Measurements from ENCODE around the gene SPG11. TPM values are rescaled to one million over a fixed set of nuclear protein-coding genes. Genes with fewer than 3 reads are reported as not detected.
A peak's percentile ranks its signal among the peaks of the same experiment; 100 is the strongest.

Gene SPG11
- total RNA-seq, 1 experiment from 2014 or later: 38.3 TPM

- no peak overlapping the region for H2BK120ac ChIP-seq (ENCODE audit: low read depth, low read length, poor library complexity, severe bottlenecking)
- H3K27ac Mint-ChIP-seq: no peak overlapping the region
- H3K4me3 Mint-ChIP-seq: no peak overlapping the region
- no peaks in the 10 kb centered on the region for H3K9me3 Mint-ChIP-seq
- H3K27ac ChIP-seq (ENCODE audit: insufficient read length, low read depth, low read length): no peak overlapping the region
- no peak overlapping the region for H4K91ac ChIP-seq (ENCODE audit: insufficient read length, low read depth, low read length)
- H3K23me2 ChIP-seq (ENCODE audit: insufficient read length, low read depth, low read length, poor library complexity, severe bottlenecking): no peaks in the 10 kb centered on the region
- H2AK5ac ChIP-seq (ENCODE audit: insufficient read length, low read length): no peak overlapping the region
- H3K23ac ChIP-seq (ENCODE audit: insufficient read length, low read depth, low read length): no peak overlapping the region
- no peak overlapping the region for H3T11ph ChIP-seq (ENCODE audit: low read length)
- no peak overlapping the region for H2BK20ac ChIP-seq (ENCODE audit: low read depth, low read length, poor library complexity, severe bottlenecking)
- no peaks in the 10 kb centered on the region for H3K4me1 Mint-ChIP-seq
- H4K8ac ChIP-seq (replicated peaks; ENCODE audit: insufficient read length, low read depth, low read length): no peak overlapping the region
- no peaks in the 10 kb centered on the region for H3K27me3 ChIP-seq (ENCODE audit: insufficient read depth, low read length)
- H3K79me1 ChIP-seq (ENCODE audit: insufficient read depth, low read depth, low read length, poor library complexity, severe bottlenecking): no peaks in the 10 kb centered on the region
- no peak overlapping the region for H3K18ac ChIP-seq (ENCODE audit: insufficient read length, low read depth, low read length)
- H3K4me1 ChIP-seq (ENCODE audit: insufficient read depth, low read length): no peaks in the 10 kb centered on the region
- H3K9ac ChIP-seq (ENCODE audit: extremely low read depth, insufficient read length, low read length): no peak overlapping the region
- DNase-seq: no peak
- peaks cover 9 to 56% (median 56%) of the 10 kb centered on the region in 3 experiments; a peak in 6 of 7 replicates for H3K36me3 Mint-ChIP-seq (ENCODE audit: insufficient read depth in 1 of 3, low read depth in 3 of 3)
- no peak overlapping the region for H2BK12ac ChIP-seq (ENCODE audit: insufficient read length, low read depth, low read length)
- no peaks in the 10 kb centered on the region for H3K9me3 ChIP-seq (ENCODE audit: control insufficient read depth, low read depth, low read length)
- peak; percentile 56 for TF ChIP-seq CTCF (conservative IDR thresholded peaks at IDR 0.05)
- H2BK5ac ChIP-seq (ENCODE audit: insufficient read length, low read length): no peak overlapping the region
- H3K79me2 ChIP-seq (ENCODE audit: insufficient read depth, low read length): no peaks in the 10 kb centered on the region
- no peak overlapping the region for H3K4me2 ChIP-seq (ENCODE audit: insufficient read depth, insufficient read length, low read length)
- H3K56ac ChIP-seq (ENCODE audit: insufficient read length, low read depth, low read length): no peak overlapping the region
- no peak overlapping the region for H2BK15ac ChIP-seq (ENCODE audit: low read depth, low read length)
- no peak overlapping the region for H3K4ac ChIP-seq (ENCODE audit: low read depth, low read length)
- H2AFZ ChIP-seq (ENCODE audit: low read length): no peak overlapping the region
- H3K27me3 Mint-ChIP-seq (ENCODE audit: low read depth): no peaks in the 10 kb centered on the region
- H4K20me1 ChIP-seq (ENCODE audit: control insufficient read depth, insufficient read depth, insufficient read length): no peaks in the 10 kb centered on the region
- H3K14ac ChIP-seq (ENCODE audit: insufficient read depth, low read length): no peak overlapping the region
- no peak overlapping the region for H4K5ac ChIP-seq (ENCODE audit: insufficient read length, low read depth, low read length)
- WGBS (ENCODE audit: extremely low coverage, insufficient read length, low lambda C conversion rate): no CpG with 5 or more reads among the region's 7 CpGs
These were observed 70.3 kb downstream of the SPG11 start for GRCh38 chr15:44593042-44593736.
